ENCODE measurements around the gene KRT32.
"Not testable (repeated sequence)": the region's sequence is repeated elsewhere in the genome, so short reads cannot be mapped to it uniquely, and the experiment has no call there.

KRT32 gene

DNA sequence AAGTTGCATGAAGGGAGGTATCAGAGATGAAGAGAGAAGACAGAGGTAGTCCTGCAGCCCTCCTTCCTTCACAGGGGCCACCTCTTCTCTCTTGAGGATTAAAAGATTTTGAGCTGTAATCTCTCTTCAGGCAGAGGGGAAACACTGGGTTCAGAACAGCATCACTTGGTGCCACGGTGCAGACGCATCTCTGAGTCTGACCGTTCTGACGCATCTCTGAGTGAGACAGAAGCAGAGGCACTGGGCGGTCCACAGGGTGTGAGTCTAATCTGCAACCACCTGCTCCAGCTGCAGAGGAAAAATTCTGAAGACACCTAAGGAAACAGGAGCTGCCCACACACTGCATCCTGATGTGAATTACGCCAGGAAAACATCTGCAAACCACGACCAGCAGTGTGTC is 37.5 kb downstream of the KRT32 start:
- in situ Hi-C loops (cut with HindIII; ENCODE audit: low sequenced_read_pairs): no loop called here
- H3K4me3 ChIP-seq (ENCODE audit: low read depth, low read length): no peak overlapping the region
- no peak for DNase-seq (ENCODE audit: low read depth)
- TF ChIP-seq, protein P1, sequence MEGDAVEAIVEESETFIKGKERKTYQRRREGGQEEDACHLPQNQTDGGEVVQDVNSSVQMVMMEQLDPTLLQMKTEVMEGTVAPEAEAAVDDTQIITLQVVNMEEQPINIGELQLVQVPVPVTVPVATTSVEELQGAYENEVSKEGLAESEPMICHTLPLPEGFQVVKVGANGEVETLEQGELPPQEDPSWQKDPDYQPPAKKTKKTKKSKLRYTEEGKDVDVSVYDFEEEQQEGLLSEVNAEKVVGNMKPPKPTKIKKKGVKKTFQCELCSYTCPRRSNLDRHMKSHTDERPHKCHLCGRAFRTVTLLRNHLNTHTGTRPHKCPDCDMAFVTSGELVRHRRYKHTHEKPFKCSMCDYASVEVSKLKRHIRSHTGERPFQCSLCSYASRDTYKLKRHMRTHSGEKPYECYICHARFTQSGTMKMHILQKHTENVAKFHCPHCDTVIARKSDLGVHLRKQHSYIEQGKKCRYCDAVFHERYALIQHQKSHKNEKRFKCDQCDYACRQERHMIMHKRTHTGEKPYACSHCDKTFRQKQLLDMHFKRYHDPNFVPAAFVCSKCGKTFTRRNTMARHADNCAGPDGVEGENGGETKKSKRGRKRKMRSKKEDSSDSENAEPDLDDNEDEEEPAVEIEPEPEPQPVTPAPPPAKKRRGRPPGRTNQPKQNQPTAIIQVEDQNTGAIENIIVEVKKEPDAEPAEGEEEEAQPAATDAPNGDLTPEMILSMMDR (IDR thresholded peaks at IDR 0.05; ENCODE audit: low read depth, low read length, missing control alignments): no peak

DNA sequence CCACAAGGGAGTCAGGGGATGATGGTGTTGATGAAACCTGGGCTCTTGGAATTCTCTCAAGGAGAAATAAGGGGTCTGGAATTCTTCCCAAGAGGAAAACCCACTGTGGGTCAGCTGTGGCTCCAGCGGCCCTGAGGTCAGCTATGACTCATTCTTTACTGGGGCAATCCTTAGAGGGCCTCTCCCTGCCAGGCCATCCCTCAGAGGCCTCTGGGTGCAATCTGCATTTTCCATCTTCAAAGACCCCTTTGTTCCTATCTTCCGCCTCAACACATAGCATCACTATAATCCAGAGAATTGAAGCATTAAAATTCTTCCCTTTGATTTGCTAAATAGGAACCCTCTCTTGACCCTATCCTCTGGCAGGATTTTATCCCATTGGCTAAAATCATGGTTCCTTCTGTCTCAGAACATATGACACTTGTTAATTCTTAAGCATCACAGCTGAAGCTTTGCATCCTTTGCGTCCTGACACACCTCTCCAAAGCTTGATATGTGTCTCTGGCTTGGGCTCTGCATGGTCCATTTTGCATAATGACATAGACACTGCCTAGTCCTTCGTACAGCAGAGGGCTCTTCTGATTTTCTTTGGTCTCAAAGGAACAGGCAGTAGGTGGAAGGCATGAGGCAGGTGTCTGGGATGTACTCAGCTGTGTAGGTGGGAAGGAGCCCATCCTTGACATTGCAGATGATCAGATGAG is 38.4 kb downstream of the KRT32 start:
- no peak overlapping the region for H3K4me3 ChIP-seq (ENCODE audit: low read depth, low read length)
- in situ Hi-C loops (cut with HindIII; ENCODE audit: low sequenced_read_pairs): no loop called here
- TF ChIP-seq, protein P1 (IDR thresholded peaks at IDR 0.05; ENCODE audit: low read depth, low read length, missing control alignments): no peak

DNA sequence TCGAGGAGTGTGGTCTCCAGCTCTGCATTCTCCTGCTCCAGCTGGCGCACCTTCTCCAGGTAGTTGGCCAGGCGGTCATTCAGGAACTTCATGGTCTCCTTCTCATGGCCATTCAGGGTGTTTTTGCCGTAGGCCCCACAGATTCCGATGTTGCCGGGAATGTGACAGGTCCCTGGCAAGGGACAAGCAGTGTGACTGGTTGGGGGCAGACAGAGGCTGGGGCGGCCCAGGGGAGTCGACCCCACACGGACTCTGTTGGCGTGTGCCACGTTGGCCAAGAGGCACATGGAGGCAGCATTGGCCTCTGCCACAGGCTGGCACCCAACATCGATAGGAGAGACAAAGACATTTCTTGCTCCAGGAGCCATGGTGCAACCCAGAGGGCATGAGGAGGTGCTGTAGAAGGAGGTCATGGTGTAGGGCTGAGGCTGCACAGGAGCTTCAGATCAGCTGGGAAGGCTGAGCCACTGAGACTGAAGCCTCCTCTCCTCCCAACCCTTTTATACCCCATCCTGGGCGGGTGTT is 43.0 kb downstream of the KRT32 start, which contains the start of gene KRT37:
Gene KRT37, minus strand, starts transcription at position 475 of the 525 bp plus-strand sequence. Its CDS starts 62 bp downstream, at position 413.
- no peak within 1 kb of the TSS for H3K4me3 ChIP-seq (ENCODE audit: low read depth, low read length)
- in situ Hi-C loops (cut with HindIII; ENCODE audit: low sequenced_read_pairs): no loop called here
- no peak for DNase-seq (ENCODE audit: low read depth)
- TF ChIP-seq, protein P1 (IDR thresholded peaks at IDR 0.05; ENCODE audit: low read depth, low read length, missing control alignments): no peak

More for the DNA sequence above, 38.4 kb downstream of the KRT32 start:
- DNase-seq (ENCODE audit: low read depth): no peak

DNA sequence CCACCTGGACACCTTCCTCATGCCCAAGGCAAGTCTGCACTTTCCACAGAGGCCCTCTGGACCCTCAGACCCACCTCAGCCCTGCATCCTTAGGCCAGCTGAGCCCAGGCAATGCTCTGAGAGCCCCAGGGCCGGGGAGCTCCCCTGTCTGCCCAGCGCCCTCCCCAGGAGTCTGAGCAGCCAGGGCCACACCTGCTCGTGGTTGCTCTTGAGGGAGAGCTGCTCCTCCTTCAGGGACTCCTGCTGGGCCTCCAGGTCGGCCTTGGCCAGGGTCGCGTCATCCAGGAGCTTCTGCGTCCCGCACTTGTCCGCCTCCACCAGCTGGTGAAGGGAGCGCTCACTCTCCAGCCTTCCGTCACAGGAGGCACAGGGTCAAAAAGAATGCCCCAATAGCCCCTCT is 44.6 kb downstream of the KRT32 start:
- DNase-seq (ENCODE audit: low read depth); in situ Hi-C loops (cut with HindIII; ENCODE audit: low sequenced_read_pairs); H3K4me3 ChIP-seq (ENCODE audit: low read depth, low read length): not testable (repeated sequence)

DNA sequence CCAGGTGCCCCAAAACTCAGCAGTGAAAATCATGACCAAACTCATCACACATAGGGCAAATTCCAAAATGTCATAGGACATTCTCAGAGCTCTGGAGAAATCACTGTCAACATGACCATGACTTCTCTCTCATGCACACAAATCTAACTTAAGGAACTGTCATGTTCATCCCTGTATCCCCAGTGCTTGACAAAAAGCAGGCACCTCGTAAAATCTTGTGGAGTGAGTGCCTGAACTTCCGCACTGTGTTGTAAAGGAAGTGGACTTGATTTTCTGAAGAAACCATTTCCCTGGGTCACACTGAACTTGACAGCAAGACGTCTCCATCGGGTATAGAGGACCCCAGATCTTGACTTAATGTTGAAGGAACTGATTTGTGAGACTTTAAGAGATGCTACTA is 45.6 kb downstream of the KRT32 start:
- in situ Hi-C loops (cut with HindIII; ENCODE audit: low sequenced_read_pairs): no loop called here

DNA sequence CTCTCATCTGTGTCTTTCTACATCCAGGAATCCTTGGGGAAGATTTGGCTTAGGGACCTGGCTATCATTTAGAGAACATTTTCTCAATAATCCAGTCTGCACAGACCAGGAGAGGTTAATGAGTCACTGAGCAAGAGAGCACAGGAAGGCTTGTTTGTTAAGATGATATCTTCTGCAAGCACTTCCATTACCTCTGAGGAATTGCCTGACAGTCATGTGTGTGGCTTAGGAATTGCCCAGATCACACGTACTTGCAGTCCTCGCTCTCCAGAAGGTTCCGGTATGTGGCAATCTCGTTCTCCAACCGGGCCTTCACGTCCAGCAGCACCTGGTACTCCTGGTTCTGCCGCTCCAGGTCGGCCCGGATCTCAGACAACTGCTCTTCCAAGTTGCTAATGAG is 46.1 kb downstream of the KRT32 start:
- DNase-seq (ENCODE audit: low read depth): no peak
- H3K4me3 ChIP-seq (ENCODE audit: low read depth, low read length): no peak overlapping the region
- TF ChIP-seq, protein P1 (IDR thresholded peaks at IDR 0.05; ENCODE audit: low read depth, low read length, missing control alignments): no peak
- in situ Hi-C loops (cut with HindIII; ENCODE audit: low sequenced_read_pairs): no loop called here

More for the DNA sequence above, 45.6 kb downstream of the KRT32 start:
- no peak overlapping the region for H3K4me3 ChIP-seq (ENCODE audit: low read depth, low read length)
- TF ChIP-seq, protein P1 (IDR thresholded peaks at IDR 0.05; ENCODE audit: low read depth, low read length, missing control alignments): no peak
- DNase-seq (ENCODE audit: low read depth): no peak

DNA sequence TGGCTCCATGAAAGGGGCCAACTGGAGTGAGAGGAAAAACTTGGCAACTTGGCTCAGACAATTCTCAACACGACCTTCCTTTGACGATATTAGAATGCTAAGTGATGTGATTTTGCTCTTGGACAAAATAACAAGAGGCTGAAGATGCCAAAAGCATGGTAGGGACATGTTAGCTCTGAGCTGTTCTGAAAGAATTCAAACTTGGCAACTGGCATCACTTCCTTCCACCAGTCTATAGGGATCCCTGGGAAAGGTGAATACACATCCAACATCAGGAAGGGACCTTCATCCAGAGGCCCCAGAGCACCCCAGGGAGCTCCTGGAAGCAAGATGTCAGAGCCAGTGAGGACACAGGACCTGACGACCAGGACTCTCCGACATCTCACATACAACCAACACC is 47.1 kb downstream of the KRT32 start:
- TF ChIP-seq, protein P1 (IDR thresholded peaks at IDR 0.05; ENCODE audit: low read depth, low read length, missing control alignments): no peak
- in situ Hi-C loops (cut with HindIII; ENCODE audit: low sequenced_read_pairs): no loop called here
- no peak overlapping the region for H3K4me3 ChIP-seq (ENCODE audit: low read depth, low read length)
- DNase-seq (ENCODE audit: low read depth): no peak

Measured in astrocyte of the cerebellum (primary cell).